ENCODE results near the gene KDM4B.

Gene KDM4B

DNA sequence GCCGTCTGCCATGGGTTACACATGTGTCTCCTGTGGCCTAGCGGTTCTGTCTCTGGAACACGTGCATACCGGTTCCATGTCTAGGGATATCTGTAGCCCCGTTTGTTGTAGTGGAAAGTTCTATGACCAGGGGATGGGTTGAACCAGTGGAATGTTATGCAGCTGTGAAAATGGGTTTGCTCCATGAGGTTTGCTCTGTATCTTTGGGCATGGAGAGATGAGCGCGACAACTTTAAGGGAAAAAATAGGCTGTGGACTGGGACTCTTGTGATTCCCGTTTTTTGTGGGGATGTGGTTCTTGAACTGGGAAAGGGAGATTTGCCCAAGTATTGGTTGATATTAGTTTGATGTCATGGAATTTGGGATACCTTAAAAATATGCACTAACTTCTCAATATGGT, 120.4 kb downstream of the KDM4B start:
- H2AFZ ChIP-seq (ENCODE audit: low read depth, low read length): no peak overlapping the region
- H3K9me3 ChIP-seq (ENCODE audit: insufficient read depth, low read length, severe bottlenecking): no peaks in the 10 kb centered on the region
- no peaks in the 10 kb centered on the region for H3K79me2 ChIP-seq (ENCODE audit: insufficient read depth, low read length)
- ATAC-seq (ENCODE audit: insufficient read depth, low read depth): no peak
- DNase-seq: no peak
- H3K4me3 ChIP-seq (ENCODE audit: low read depth in 1 of 2, low read length in 2 of 2): no peak overlapping the region
- no peaks in the 10 kb centered on the region for H3K27me3 ChIP-seq (ENCODE audit: insufficient read depth, low read length, poor library complexity)
- H3K4me2 ChIP-seq (ENCODE audit: insufficient read depth, low read length): no peak overlapping the region
- TF ChIP-seq EZH2 (IDR thresholded peaks at IDR 0.05; ENCODE audit: borderline replicate concordance, low read depth, low read length, severe bottlenecking): no peak
- TF ChIP-seq, protein P1, sequence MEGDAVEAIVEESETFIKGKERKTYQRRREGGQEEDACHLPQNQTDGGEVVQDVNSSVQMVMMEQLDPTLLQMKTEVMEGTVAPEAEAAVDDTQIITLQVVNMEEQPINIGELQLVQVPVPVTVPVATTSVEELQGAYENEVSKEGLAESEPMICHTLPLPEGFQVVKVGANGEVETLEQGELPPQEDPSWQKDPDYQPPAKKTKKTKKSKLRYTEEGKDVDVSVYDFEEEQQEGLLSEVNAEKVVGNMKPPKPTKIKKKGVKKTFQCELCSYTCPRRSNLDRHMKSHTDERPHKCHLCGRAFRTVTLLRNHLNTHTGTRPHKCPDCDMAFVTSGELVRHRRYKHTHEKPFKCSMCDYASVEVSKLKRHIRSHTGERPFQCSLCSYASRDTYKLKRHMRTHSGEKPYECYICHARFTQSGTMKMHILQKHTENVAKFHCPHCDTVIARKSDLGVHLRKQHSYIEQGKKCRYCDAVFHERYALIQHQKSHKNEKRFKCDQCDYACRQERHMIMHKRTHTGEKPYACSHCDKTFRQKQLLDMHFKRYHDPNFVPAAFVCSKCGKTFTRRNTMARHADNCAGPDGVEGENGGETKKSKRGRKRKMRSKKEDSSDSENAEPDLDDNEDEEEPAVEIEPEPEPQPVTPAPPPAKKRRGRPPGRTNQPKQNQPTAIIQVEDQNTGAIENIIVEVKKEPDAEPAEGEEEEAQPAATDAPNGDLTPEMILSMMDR (IDR thresholded peaks at IDR 0.05; ENCODE audit: borderline replicate concordance, extremely low read depth, low read length, poor library complexity, severe bottlenecking): no peak
- H3K4me1 ChIP-seq (ENCODE audit: insufficient read depth, low read length): no peaks in the 10 kb centered on the region
- H3K9ac ChIP-seq (ENCODE audit: low read depth, low read length): no peak overlapping the region
- H3K27ac ChIP-seq (ENCODE audit: low read length): no peak overlapping the region
- peaks cover 20% of the 10 kb centered on the region; the same call in 1 of the 2 replicates for H4K20me1 ChIP-seq (ENCODE audit: insufficient read depth, low read length)
- peaks cover 65% of the 10 kb centered on the region for H3K36me3 ChIP-seq (ENCODE audit: insufficient read depth, low read length)

DNA sequence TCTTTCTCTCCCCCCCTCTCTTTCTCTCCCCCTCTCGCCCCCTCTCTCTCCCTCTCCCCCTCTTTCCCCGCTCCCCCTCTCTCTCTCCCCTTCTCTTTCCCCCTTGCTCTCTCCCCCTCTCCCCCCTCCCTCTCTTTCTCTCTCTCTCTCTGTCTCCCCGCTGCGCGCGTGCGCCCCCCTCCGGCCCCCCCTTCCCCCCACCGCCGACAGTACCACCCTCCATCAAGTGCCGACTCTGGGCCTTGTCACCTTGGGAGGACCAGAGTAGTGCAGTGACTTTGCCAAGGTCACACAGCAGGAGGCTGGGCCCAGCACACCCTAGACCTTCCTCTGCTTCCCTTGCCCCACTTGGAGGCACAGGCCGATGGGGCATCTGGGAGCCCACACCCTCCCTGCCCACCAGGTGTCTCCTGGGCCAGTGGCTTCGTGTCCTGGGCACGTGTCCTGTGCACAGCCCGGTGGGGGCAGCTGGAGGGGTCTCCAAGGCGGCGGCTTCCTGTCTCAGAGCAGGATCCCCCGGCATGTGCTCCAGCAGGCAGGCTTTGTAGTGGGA, 121.6 kb downstream of the KDM4B start:
- no peak overlapping the region for H3K4me2 ChIP-seq (ENCODE audit: insufficient read depth, low read length)
- H3K4me1 ChIP-seq (ENCODE audit: insufficient read depth, low read length): no peaks in the 10 kb centered on the region
- no peaks in the 10 kb centered on the region for H3K79me2 ChIP-seq (ENCODE audit: insufficient read depth, low read length)
- H3K9ac ChIP-seq (ENCODE audit: low read depth, low read length): no peak overlapping the region
- H3K4me3 ChIP-seq (ENCODE audit: low read depth in 1 of 2, low read length in 2 of 2): no peak overlapping the region
- no peak overlapping the region for H2AFZ ChIP-seq (ENCODE audit: low read depth, low read length)
- peaks cover 20% of the 10 kb centered on the region; the same call in 1 of the 2 replicates for H4K20me1 ChIP-seq (ENCODE audit: insufficient read depth, low read length)
- ATAC-seq (ENCODE audit: insufficient read depth, low read depth) (no peak), DNase-seq (no peak)
- no peaks in the 10 kb centered on the region for H3K9me3 ChIP-seq (ENCODE audit: insufficient read depth, low read length, severe bottlenecking)
- TF ChIP-seq, protein P1 (IDR thresholded peaks at IDR 0.05; ENCODE audit: borderline replicate concordance, extremely low read depth, low read length, poor library complexity, severe bottlenecking): no peak
- TF ChIP-seq EZH2 (IDR thresholded peaks at IDR 0.05; ENCODE audit: borderline replicate concordance, low read depth, low read length, severe bottlenecking): no peak
- peaks cover 64% of the 10 kb centered on the region for H3K36me3 ChIP-seq (ENCODE audit: insufficient read depth, low read length)
- H3K27ac ChIP-seq (ENCODE audit: low read length): no peak overlapping the region
- H3K27me3 ChIP-seq (ENCODE audit: insufficient read depth, low read length, poor library complexity): no peaks in the 10 kb centered on the region

DNA sequence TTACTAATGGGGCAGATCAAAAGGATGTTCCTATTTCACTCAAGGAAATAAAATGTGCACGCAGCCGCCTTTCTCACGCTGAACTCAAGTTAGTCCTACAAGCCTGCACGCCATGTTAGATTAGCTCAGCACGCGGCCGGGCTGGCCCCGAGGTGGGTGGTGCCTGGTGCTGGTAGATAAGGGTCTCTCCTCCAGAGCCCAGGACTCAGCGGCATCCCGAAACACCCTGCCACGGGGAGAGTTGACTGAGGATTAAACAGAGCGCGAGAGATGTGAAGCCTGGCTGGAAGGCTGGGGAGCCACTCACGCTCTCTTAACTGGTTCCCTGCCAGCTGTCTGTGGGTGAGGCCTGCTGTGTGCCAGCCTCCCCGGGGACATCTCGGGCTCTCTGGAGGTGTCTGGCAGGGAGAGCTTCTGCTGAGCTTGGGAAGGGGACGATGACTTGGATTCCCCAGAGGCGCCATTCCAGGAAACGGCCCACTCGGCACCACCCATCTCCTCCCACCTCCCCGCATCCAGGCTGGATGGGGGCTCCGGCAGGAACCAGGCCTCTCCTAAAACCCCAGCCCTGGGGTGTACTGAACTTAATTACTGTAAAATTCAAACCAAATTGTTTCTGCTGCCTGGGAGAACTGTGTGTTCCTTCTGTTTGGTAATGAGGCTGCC, 122.2 kb downstream of the KDM4B start:
- H3K4me2 ChIP-seq (ENCODE audit: insufficient read depth, low read length): no peak overlapping the region
- peak; percentile 45; the same call in 1 of the 3 replicates for ATAC-seq (ENCODE audit: insufficient read depth, low read depth)

More for the DNA sequence above, 122.2 kb downstream of the KDM4B start:
- Histone ChIP-seq H3K4me1 (ENCODE audit: insufficient read depth, low read length) (no peaks in the 10 kb centered on the region), H3K4me3 (ENCODE audit: low read depth in 1 of 2, low read length in 2 of 2) (no peak overlapping the region), H3K79me2 (ENCODE audit: insufficient read depth, low read length) (no peaks in the 10 kb centered on the region), H3K27ac (ENCODE audit: low read length) (no peak overlapping the region), H3K36me3 (ENCODE audit: insufficient read depth, low read length) (peaks cover 64% of the 10 kb centered on the region), H4K20me1 (ENCODE audit: insufficient read depth, low read length) (peaks cover 20% of the 10 kb centered on the region; the same call in 1 of the 2 replicates), H3K27me3 (ENCODE audit: insufficient read depth, low read length, poor library complexity) (no peaks in the 10 kb centered on the region), H2AFZ (ENCODE audit: low read depth, low read length) (no peak overlapping the region), H3K9me3 (ENCODE audit: insufficient read depth, low read length, severe bottlenecking) (peaks cover under 1% of the 10 kb centered on the region), H3K9ac (ENCODE audit: low read depth, low read length) (no peak overlapping the region)
- TF ChIP-seq EZH2 (IDR thresholded peaks at IDR 0.05; ENCODE audit: borderline replicate concordance, low read depth, low read length, severe bottlenecking): no peak
- TF ChIP-seq, protein P1 (IDR thresholded peaks at IDR 0.05; ENCODE audit: borderline replicate concordance, extremely low read depth, low read length, poor library complexity, severe bottlenecking): no peak
- DNase-seq: peak; percentile 14

Measured in DND-41 (cell line).